Osteoblast (primary cell): ENCODE measurements around the gene ACACA. TPM values are rescaled to one million over a fixed set of nuclear protein-coding genes. Genes with fewer than 3 reads are reported as not detected.
A peak's percentile ranks its signal among the peaks of the same experiment; 100 is the strongest.

Experiments
- DNase-seq: peaks from one replicate; pipeline ENCODE4 v3.0.0; 2011; ENCODE audit warnings: low spot score, mixed read lengths; ENCODE audit not compliant: insufficient read length; ENCODE audit errors: missing footprints
- H2AFZ ChIP-seq: 2 replicates; pipeline ENCODE4 v1.6.0; 2011; ENCODE audit warnings: mild to moderate bottlenecking, low read length
- H3K27ac ChIP-seq: 2 replicates; pipeline ENCODE4 v1.5.1; 2011; ENCODE audit warnings: mild to moderate bottlenecking, low read depth, low read length, moderate library complexity
- H3K27me3 ChIP-seq: 2 replicates; pipeline ENCODE4 v1.6.0; 2012; ENCODE audit warnings: mild to moderate bottlenecking, control low read depth, inconsistent platforms, low read length, moderate library complexity; ENCODE audit not compliant: insufficient read depth
- H3K36me3 ChIP-seq: 2 replicates; pipeline ENCODE4 v1.5.1; 2011; ENCODE audit warnings: mild to moderate bottlenecking, low read length, control low read depth, moderate library complexity; ENCODE audit not compliant: insufficient read depth
- H3K4me1 ChIP-seq: 2 replicates; pipeline ENCODE4 v1.5.1; 2011; ENCODE audit warnings: mild to moderate bottlenecking, low read length, control low read depth, moderate library complexity; ENCODE audit not compliant: insufficient read depth
- H3K4me2 ChIP-seq: 2 replicates; pipeline ENCODE4 v1.6.0; 2011; ENCODE audit warnings: mild to moderate bottlenecking, low read length; ENCODE audit not compliant: insufficient read depth
- H3K4me3 ChIP-seq: fragments of 200-600 bp; sonication (generic); 3 replicates; pipeline ENCODE4 v1.5.1; 2012; ENCODE audit warnings: mild to moderate bottlenecking, low read length, inconsistent platforms; ENCODE audit not compliant: insufficient read depth
- H3K79me2 ChIP-seq: 2 replicates; pipeline ENCODE4 v1.6.0; 2012; ENCODE audit warnings: mild to moderate bottlenecking, low read length, control low read depth, inconsistent platforms; ENCODE audit not compliant: insufficient read depth
- H3K9me3 ChIP-seq: 2 replicates; pipeline ENCODE4 v1.5.1; 2011; ENCODE audit warnings: low read depth, low read length, control low read depth
- H4K20me1 ChIP-seq: 2 replicates; pipeline ENCODE4 v1.6.0; 2012; ENCODE audit warnings: mild to moderate bottlenecking, low read length, control low read depth; ENCODE audit not compliant: insufficient read depth
- total RNA-seq: library from RNA; depleted of rRNA; stranded (reverse); fragments of >200 nt; gene quantifications from 2 replicates; pipeline ENCODE4 v1.2.3, GENCODE V29; 2012
- TF ChIP-seq, protein P1 (sequence below): IDR thresholded peaks from 2 replicates; pipeline ENCODE4 v1.5.1; 2011; ENCODE audit warnings: mild to moderate bottlenecking, low read depth, low read length, moderate library complexity; ENCODE audit errors: extremely low read depth

The ACACA gene
- total RNA-seq, 1 donor: 78.9 TPM

DNA sequence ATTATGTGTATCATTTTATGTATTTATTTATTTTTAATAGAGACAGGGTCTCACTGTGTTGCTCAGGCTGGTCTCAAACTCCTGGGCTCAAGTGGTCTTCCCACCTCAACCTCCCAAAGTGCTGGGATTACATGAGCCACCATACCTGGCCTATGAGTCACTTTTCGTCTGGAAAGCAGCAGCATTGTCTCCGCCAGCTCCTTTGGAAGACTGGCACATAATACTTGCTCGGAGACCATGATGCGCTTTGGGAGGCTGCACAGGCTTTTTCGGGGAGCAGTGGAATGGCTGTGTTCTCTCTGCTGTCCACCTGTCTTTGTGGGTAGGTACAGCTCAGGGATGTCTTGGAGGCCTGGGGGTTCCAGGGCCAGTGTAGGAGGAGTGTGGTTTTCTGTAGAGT, 355.7 kb downstream of the ACACA start:
- no peaks in the 10 kb centered on the region for H3K79me2 ChIP-seq
- no peak overlapping the region for H3K4me3 ChIP-seq
- H3K4me1 ChIP-seq: no peaks in the 10 kb centered on the region
- no peak overlapping the region for H3K4me2 ChIP-seq
- no peak overlapping the region for H3K27ac ChIP-seq
- no peaks in the 10 kb centered on the region for H3K27me3 ChIP-seq
- H3K9me3 ChIP-seq: no peaks in the 10 kb centered on the region
- TF ChIP-seq, protein P1, sequence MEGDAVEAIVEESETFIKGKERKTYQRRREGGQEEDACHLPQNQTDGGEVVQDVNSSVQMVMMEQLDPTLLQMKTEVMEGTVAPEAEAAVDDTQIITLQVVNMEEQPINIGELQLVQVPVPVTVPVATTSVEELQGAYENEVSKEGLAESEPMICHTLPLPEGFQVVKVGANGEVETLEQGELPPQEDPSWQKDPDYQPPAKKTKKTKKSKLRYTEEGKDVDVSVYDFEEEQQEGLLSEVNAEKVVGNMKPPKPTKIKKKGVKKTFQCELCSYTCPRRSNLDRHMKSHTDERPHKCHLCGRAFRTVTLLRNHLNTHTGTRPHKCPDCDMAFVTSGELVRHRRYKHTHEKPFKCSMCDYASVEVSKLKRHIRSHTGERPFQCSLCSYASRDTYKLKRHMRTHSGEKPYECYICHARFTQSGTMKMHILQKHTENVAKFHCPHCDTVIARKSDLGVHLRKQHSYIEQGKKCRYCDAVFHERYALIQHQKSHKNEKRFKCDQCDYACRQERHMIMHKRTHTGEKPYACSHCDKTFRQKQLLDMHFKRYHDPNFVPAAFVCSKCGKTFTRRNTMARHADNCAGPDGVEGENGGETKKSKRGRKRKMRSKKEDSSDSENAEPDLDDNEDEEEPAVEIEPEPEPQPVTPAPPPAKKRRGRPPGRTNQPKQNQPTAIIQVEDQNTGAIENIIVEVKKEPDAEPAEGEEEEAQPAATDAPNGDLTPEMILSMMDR: no peak
- peaks cover 5% of the 10 kb centered on the region for H4K20me1 ChIP-seq
- no peaks in the 10 kb centered on the region for H3K36me3 ChIP-seq
- no peak for DNase-seq
- no peak overlapping the region for H2AFZ ChIP-seq

DNA sequence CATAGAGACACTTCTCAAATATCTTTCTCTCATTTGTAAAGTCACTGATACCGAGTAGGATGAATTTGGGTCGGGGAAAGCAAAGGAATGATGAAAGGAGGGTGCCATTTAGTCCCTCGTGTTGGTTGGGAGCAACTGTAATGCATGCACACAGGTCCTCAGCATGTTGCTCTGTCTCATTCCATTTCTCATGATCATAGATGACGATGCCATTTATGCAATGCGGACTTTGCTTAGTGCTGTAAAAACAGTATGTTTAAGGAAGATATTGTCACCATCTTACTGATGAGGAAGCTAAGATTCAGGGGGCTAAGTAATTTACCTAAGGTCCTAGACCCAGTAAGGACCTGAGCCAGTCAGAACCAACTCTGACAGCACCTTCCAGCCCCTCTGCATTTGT, 357.8 kb downstream of the ACACA start:
- Histone ChIP-seq H4K20me1 (peaks cover 5% of the 10 kb centered on the region), H3K27ac (no peak overlapping the region), H3K27me3 (no peaks in the 10 kb centered on the region), H3K4me2 (no peak overlapping the region), H3K9me3 (no peaks in the 10 kb centered on the region), H3K4me1 (no peaks in the 10 kb centered on the region), H3K79me2 (no peaks in the 10 kb centered on the region), H2AFZ (no peak overlapping the region), H3K36me3 (no peaks in the 10 kb centered on the region), H3K4me3 (no peak overlapping the region)
- TF ChIP-seq, protein P1: no peak
- DNase-seq: no peak

DNA sequence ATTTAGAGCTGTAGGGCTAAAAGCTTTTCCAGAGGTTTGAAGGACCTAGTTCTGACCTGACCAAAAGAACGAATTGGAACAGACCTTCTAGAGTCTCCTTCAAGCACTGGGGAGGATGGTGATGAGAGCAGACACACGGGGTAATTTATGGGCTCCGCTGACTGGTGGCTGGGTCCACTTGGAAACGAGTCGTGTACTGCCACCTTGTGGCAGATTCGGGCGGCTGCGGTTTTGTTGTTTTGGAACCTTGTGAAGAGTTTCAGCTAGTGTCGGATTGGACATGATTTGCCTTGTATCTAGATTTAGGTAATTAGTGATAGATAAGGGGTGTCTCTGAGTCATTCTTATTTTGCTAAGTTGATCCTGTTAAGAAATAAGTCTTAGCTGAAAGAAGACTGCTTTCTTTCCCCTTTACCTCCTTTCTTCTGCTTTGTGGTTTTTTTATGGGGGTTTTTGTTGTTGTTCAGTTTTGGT, 359.0 kb downstream of the ACACA start:
- Histone ChIP-seq H2AFZ (no peak overlapping the region), H3K4me3 (no peak overlapping the region), H3K4me2 (no peak overlapping the region), H3K27ac (no peak overlapping the region), H3K27me3 (no peaks in the 10 kb centered on the region), H3K4me1 (peaks cover 4% of the 10 kb centered on the region), H3K79me2 (no peaks in the 10 kb centered on the region), H4K20me1 (peaks cover 5% of the 10 kb centered on the region), H3K36me3 (no peaks in the 10 kb centered on the region), H3K9me3 (no peaks in the 10 kb centered on the region)
- TF ChIP-seq, protein P1: peak; percentile 95
- DNase-seq: peak; percentile 83

DNA sequence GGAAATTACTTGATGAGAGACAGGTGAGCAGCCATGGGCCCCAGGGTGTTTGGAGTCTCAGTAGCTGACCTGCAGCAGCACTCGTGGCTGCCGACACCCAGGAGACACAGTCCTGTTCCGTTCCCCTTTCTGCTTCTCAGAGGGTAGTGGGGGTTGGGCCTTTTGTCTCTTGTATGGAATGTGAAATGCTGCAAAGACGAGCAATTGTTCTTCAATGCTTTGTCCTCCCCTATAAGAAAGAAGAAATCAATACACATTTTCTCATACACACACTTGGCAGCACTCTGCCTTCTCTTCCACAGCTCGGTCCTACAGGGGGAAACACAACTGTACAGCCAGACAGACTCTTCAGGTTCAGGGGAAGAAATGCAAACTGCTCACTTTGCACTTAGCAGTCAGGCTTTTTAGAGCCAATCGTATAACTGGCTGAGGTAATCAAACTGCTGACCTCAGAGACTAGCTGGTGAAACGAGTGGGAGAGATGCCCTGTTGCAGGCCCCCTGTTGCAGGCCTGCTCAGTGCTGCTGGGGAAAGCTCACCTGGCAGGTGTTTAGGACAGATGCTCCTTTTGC, 361.2 kb downstream of the ACACA start:
- DNase-seq: peak; percentile 30
- H3K4me2 ChIP-seq: no peak overlapping the region
- H2AFZ ChIP-seq: no peak overlapping the region
- H4K20me1 ChIP-seq: peaks cover 3% of the 10 kb centered on the region
- no peaks in the 10 kb centered on the region for H3K27me3 ChIP-seq
- no peaks in the 10 kb centered on the region for H3K9me3 ChIP-seq
- H3K27ac ChIP-seq: no peak overlapping the region
- peaks cover 4% of the 10 kb centered on the region for H3K4me1 ChIP-seq
- no peaks in the 10 kb centered on the region for H3K79me2 ChIP-seq
- TF ChIP-seq, protein P1: no peak
- no peaks in the 10 kb centered on the region for H3K36me3 ChIP-seq
- no peak overlapping the region for H3K4me3 ChIP-seq
